Body of pancreas (tissue), 4 donors: Measurements from ENCODE around the gene TEDC2. TPM values are rescaled to one million over a fixed set of nuclear protein-coding genes. Genes with fewer than 3 reads are reported as not detected.

Source experiments
- ATAC-seq: fragments of 150-250 bp; one replicate; pipeline ENCODE4 v1.9.1; 2016
- DNase-seq, 4 donors: peaks; one replicate each; pipeline ENCODE4 v3.0.0-alpha.2; 2019
- H3K27ac ChIP-seq, 4 donors: fragments of 200-600 bp; sonication (generic); 1 replicate in 3 of 4; 2 replicates in 1 of 4; pipeline versions ENCODE4 v1.5.1 to v1.6.1; 2016 to 2019; ENCODE audit warnings: mild to moderate bottlenecking in 1 of 4, mixed read lengths in 1 of 4, moderate library complexity in 1 of 4
- H3K27me3 ChIP-seq, 2 donors: fragments of 200-600 bp; sonication (generic); one replicate each; pipeline ENCODE4 v1.6.0; 2016; ENCODE audit warnings: mild to moderate bottlenecking in 1 of 2
- H3K36me3 ChIP-seq, 2 donors: fragments of 200-600 bp; sonication (generic); replicated peaks in 1 of 2; 2 replicates each; pipeline ENCODE4 v1.5.1; 2016; ENCODE audit warnings: low read depth in 2 of 2; ENCODE audit not compliant: insufficient read depth in 1 of 2
- H3K4me1 ChIP-seq: fragments of 200-600 bp; sonication (generic); one replicate; pipeline ENCODE4 v1.6.0; 2016
- H3K4me3 ChIP-seq, 2 donors: fragments of 200-600 bp; sonication (generic); 1 replicate in 1 of 2; 2 replicates in 1 of 2; pipeline ENCODE4 v1.5.1; 2016 to 2019
- H3K9me3 ChIP-seq, 3 donors: fragments of 200-600 bp; sonication (generic); 1 replicate in 2 of 3; 2 replicates in 1 of 3; pipeline ENCODE4 v1.5.1; 2016
- CTCF ChIP-seq, 7 experiments: fragments of 450-650 bp in 4 of 7; fragments of 200-600 bp in 3 of 7; sonication (generic) in 3 of 7; IDR thresholded peaks; one replicate each; pipeline ENCODE4 v1.5.1; 2016 to 2019; ENCODE audit warnings: antibody characterized with exemption in 7 of 7
- POLR2A ChIP-seq, 3 donors: fragments of 450-650 bp; IDR thresholded peaks; one replicate each; pipeline ENCODE4 v1.6.1; 2016; ENCODE audit warnings: antibody characterized with exemption in 3 of 3, mild to moderate bottlenecking in 2 of 3
- WGBS, 2 donors: methylation state at CpG; one replicate each; pipeline ENCODE4 v1.1.5; 2017; 5-methylcytosine and 5-hydroxymethylcytosine counted together
- intact Hi-C: fragments of 100-400 bp; cut with DNase I; formaldehyde crosslinking; loops from one replicate; pipeline ENCODE4 v1.15.1; 2023
- total RNA-seq, 2 donors: library from RNA; depleted of rRNA; stranded (reverse); fragments of >200 nt; gene quantifications; one replicate each; pipeline ENCODE4 v1.1.0, GENCODE V29; 2016

TEDC2 gene
- total RNA-seq, 2 donors from 2014 or later: not detected

DNA sequence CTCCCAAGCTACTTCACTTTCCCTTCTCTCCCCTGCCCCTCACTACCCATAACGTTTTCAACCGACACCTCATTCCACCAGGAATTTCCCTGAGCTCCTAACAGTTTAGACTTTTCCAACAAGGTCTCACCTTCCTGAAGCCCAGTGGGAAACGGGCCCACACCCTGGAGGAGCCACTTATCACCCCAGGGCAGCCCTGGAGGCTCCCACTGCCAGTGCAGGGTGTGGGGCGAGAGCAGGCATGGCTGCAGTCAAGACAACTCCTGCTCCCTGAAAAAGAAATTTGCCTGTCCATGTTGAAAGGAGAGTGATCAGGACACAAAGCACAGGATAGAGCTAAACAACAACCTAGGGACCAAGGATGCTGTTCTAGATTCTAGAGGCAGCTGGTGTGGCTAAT lies 32.4 kb upstream of the TEDC2 start:
- WGBS, 2 donors: 78 to 83% methylated on average over 4 of the region's 4 CpGs
- intact Hi-C loops: loop anchor here (5.0 kb wide), 1 partner anchor 90 kb away; no protein-coding TSS in a partner anchor
- no peak for ATAC-seq
- no peak for DNase-seq
- Histone ChIP-seq H3K36me3 (no peaks in the 10 kb centered on the region), H3K27me3 (no peaks in the 10 kb centered on the region), H3K4me3 (no peak overlapping the region), H3K9me3 (no peaks in the 10 kb centered on the region), H3K27ac (no peak overlapping the region), H3K4me1 (peaks cover 24% of the 10 kb centered on the region)
- TF ChIP-seq POLR2A (IDR thresholded peaks at IDR 0.05) (no peak), CTCF (IDR thresholded peaks at IDR 0.05) (no peak)

GRCh38 chr16:2428051-2428783 lies 31.7 kb upstream of the TEDC2 start:
- ATAC-seq: peak; percentile 12
- Histone ChIP-seq H3K36me3 (no peaks in the 10 kb centered on the region), H3K9me3 (no peaks in the 10 kb centered on the region), H3K27me3 (no peaks in the 10 kb centered on the region), H3K4me1 (peaks cover 18% of the 10 kb centered on the region), H3K4me3 (peak overlapping the region; percentile 13 to 45), H3K27ac (peak overlapping the region; percentile 33 to 83 (median 57))
- intact Hi-C loops: loop anchor here (5.0 kb wide), 1 partner anchor 91 kb away; no protein-coding TSS in a partner anchor
- peak; percentile 44 to 61 (median 54) for DNase-seq
- WGBS, 2 donors: 33 to 66% methylated on average over 12 to 28 of the region's 28 CpGs
- TF ChIP-seq POLR2A (IDR thresholded peaks at IDR 0.05) (no peak), CTCF (IDR thresholded peaks at IDR 0.05) (peak in 4 of 7 experiments; percentile 34 to 49 (median 40))

DNA sequence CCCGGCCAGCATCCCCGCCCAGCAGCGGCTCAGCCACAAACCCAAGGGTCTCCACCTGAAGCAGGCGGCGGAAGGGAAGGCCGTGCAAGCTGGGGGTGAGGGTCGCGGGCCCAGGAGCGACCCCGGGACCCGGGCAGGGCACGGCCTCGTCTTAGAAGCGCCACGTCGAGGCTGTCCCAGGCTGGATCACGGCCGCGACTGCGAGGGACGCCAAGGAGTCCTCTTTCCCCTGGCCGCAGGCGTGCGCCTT lies 31.2 kb upstream of the TEDC2 start:
- WGBS, 2 donors: 0 to 1% methylated on average over 14 to 19 of the region's 24 CpGs
- Histone ChIP-seq H3K9me3 (no peaks in the 10 kb centered on the region), H3K27me3 (no peaks in the 10 kb centered on the region), H3K27ac (peak overlapping the region; percentile 33 to 83 (median 57)), H3K36me3 (no peaks in the 10 kb centered on the region), H3K4me1 (peaks cover 18% of the 10 kb centered on the region), H3K4me3 (peak overlapping the region; percentile 13 to 45)
- intact Hi-C loops: loop anchor here (5.0 kb wide), 1 partner anchor 91 kb away; no protein-coding TSS in a partner anchor
- DNase-seq (no peak), ATAC-seq (peak; percentile 58)
- TF ChIP-seq POLR2A (IDR thresholded peaks at IDR 0.05) (peak in 1 of 3 donors; percentile 6), CTCF (IDR thresholded peaks at IDR 0.05) (no peak)

GRCh38 chr16:2429034-2429770 lies 30.7 kb upstream of the TEDC2 start, which contains the start of gene CCNF:
CCNF (plus strand) TSS chr16:2429447; CDS start chr16:2429482, 35 bp downstream.
- H3K4me3 ChIP-seq: peak within 1 kb of the TSS; percentile 45 to 56
- H3K9me3 ChIP-seq: no peaks in the 10 kb centered on the region
- WGBS, 2 donors: 0% methylated on average over 7 to 85 of the region's 103 CpGs
- DNase-seq: peak; percentile 98
- H3K36me3 ChIP-seq: no peaks in the 10 kb centered on the region
- ATAC-seq: peak; percentile 98
- H3K4me1 ChIP-seq: peaks cover 18% of the 10 kb centered on the region
- intact Hi-C loops: loop anchor here (5.0 kb wide), 1 partner anchor 92 kb away; no protein-coding TSS in a partner anchor
- H3K27ac ChIP-seq: peak within 1 kb of the TSS; percentile 37 to 83 (median 62)
- H3K27me3 ChIP-seq: no peaks in the 10 kb centered on the region
- TF ChIP-seq CTCF (IDR thresholded peaks at IDR 0.05) (peak in 4 of 7 experiments; percentile 9 to 49 (median 24)), POLR2A (IDR thresholded peaks at IDR 0.05) (peak in 2 of 3 donors; percentile 55 to 60)
